HG03457 (cell line): Measurements from ENCODE around the gene SNRNP70.
"Not testable (repeated sequence)": the region's sequence is repeated elsewhere in the genome, so short reads cannot be mapped to it uniquely, and the experiment has no call there.

Experiments used
- ATAC-seq: cut with Tn5 transposase; IDR thresholded peaks from one replicate; pipeline ENCODE4 v1.9.1; 2021; ENCODE audit warnings: moderate number of reproducible peaks; ENCODE audit not compliant: unreplicated experiment

Gene SNRNP70

GRCh38 chr19:49141352-49141751 lies 56.1 kb downstream of the SNRNP70 start:
- no peak for ATAC-seq

DNA sequence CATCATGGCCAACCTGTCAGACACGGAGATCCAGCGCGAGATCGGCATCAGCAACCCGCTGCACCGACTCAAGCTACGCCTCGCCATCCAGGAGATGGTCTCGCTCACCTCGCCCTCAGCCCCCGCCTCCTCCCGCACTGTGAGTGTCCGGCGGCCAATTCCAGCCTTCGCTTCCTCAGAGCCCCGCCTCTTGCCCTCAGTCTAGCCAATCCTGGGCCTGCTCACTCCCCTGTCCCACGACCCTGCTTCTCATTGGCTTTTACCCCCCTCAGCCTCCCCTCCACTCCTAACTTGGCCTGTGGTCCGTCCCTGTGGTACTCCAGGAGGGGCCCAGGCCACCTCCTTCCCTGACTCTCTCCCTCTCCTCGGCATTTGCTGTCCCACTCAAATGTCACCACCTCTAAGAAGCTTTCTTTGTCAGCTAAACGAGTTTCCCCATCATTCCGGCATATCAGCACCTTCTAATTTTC lies 57.6 kb downstream of the SNRNP70 start:
- no peak for ATAC-seq

GRCh38 chr19:49145573-49146407 lies 60.5 kb downstream of the SNRNP70 start:
- no peak for ATAC-seq

GRCh38 chr19:49146408-49146770 lies 61.1 kb downstream of the SNRNP70 start:
- ATAC-seq: not testable (repeated sequence)

GRCh38 chr19:49148044-49148682 lies 62.9 kb downstream of the SNRNP70 start:
- no peak for ATAC-seq

DNA sequence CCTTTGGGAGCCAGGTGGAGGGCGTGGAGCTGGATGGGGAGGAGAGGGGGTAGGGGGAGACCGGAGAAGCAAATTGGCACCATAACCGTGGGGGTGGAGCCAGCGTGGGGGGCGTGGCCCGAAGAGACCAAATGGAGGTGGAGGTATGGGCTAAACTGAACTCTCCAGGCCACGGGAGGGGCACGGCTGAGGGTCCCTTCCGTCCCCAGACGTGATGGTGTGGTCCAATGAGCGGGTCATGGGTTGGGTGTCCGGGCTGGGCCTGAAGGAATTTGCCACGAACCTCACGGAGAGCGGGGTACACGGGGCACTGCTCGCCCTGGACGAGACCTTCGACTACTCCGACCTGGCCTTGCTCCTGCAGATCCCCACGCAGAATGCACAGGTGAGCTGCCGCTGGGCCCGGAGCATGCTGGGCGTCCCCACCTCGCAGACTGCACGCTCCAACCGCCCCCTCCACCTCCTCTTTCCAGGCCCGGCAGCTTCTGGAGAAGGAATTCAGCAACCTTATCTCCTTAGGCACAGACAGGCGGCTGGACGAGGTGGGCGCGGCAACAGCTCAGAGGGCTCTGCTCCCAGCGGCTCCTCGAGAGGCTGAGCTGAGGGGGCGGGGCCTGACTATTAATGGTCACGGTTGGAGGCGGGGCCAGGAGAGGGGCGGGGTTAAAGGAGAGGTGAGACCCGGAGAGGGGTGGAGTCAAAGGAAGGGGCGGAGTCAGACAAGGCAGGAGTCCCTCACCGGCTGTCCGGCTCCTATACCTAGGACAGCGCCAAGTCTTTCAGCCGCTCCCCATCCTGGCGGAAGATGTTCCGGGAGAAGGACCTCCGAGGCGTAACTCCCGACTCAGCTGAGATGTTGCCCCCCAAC lies 63.8 kb downstream of the SNRNP70 start:
- ATAC-seq: no peak

DNA sequence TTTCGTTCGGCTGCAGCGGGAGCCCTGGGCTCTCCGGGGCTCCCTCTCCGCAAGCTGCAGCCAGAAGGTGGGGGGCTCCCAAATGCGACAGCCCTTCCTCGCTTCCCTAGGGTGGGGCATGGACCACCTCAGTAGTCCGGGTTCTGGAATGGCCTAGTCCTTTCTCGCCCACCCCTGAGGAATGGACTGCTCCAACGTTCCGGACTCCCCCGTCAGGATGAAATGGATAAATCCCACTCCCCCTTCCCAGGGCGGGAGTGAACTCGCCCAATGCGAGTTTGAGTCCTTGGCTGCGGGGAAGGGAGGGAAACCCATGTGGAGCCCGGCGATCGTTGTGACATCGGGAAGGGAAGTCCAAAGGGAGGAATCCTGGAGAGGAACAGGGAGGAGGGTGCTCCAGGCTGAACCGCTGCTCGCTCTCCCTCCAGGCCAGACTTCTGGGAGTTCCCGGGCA lies 64.4 kb downstream of the SNRNP70 start:
- no peak for ATAC-seq

DNA sequence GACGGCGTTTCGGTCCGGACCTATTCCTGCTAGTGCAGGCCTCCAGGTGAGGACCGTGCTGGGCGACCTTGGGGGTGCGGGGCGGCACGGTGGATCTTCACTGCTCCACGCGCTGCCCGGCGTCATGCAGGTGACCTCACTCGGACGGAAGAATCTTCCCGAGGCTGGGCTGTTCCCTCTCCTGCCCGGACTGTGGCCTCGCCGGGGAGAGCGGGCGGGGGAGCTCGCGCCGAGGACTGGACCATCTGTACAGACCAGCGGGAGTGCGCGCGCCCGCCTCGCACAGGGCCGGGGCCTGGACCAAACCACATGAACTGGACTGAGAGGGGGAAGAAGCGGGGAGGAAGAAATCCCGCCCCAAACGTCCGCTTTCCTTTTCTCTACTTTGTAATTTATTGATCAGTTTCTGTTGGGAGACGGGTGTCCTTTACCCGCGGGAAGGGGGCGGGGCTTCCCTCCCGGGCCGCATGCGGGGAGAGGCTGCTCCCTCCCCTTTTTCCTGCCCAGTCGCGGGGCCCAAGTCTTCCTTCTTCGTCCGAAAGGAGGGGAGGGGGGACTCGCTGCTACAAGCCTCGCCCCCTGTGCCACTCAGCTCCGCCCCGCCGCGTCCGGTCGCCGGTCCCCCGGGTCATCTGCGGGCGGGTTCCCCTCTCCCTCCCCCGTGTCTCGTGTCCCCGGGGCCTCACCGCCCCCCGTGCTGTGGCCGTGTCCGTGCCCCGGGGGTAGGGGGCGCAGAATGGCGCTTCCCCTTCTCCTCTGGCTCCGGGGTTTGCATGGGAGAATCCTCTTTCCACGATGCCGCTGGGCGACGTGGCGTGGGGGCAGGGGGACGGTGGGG lies 65.1 kb downstream of the SNRNP70 start:
- no peak for ATAC-seq

DNA sequence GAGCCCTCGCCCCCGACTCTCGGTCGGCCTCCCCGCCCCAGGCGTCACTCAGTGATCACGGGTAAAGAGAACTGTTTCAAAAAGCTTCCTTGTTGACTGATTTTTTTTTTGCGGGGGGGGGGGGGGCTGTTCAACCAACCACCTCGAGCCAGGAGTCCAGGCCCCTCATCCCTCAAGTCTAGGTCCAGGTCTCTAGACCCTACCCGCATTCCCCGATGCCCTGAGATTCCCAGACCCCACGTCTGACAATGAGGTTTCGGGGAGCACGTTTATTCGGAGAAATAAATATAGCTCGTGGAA lies 65.6 kb downstream of the SNRNP70 start:
- ATAC-seq: no peak

GRCh38 chr19:49151267-49152118 lies 66.2 kb downstream of the SNRNP70 start:
- no peak for ATAC-seq

GRCh38 chr19:49152119-49152550 lies 66.9 kb downstream of the SNRNP70 start:
- ATAC-seq: no peak

DNA sequence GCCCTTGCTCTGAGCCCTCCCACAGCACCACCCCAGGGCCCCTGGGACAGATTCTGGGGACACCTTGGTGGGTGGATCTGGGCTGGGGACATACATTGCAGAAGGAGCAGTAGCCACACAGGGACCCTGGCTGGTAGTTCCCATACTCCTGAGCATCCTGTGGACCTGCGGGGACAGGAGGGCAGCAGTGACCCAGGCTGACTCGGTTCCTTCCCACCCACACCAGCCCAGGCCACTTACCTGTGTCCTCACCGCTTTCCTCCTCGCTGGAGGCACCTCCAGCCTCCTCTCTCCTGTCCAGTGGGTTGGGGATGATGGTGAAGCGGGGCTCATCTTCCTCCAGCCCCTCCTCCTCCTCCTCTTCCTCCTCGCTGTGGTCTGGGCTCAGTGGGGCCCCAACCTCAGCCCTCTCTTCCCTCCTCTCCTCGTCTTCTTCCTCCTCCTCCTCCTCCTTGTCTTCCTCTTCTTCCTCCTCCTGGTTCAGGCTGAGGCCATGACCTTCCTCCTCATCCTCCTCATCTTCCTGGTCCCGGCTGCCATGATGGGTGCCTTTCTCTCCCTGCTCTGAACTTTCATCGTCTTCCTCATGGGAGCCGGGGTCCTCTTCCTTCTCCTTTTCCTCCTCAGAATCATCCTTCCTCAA lies 68.0 kb downstream of the SNRNP70 start:
- no peak for ATAC-seq

DNA sequence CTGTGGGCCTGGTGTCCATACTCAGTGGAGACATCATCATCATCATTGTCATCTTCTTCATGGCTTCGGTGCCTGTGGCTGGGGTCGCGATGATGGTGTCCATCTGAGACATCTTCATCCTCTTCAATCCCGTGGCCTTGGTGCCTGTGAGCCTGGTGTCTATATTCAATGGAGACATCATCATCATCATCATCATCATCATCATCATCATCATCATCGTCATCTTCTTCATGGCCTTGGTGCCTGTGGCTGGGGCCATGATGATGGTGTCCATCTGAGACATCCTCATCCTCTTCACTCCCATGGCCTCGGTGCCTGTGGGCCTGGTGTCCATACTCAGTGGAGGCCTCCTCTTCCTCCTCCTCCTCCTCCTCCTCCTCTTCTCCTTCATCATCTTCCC lies 69.0 kb downstream of the SNRNP70 start:
- no peak for ATAC-seq

DNA sequence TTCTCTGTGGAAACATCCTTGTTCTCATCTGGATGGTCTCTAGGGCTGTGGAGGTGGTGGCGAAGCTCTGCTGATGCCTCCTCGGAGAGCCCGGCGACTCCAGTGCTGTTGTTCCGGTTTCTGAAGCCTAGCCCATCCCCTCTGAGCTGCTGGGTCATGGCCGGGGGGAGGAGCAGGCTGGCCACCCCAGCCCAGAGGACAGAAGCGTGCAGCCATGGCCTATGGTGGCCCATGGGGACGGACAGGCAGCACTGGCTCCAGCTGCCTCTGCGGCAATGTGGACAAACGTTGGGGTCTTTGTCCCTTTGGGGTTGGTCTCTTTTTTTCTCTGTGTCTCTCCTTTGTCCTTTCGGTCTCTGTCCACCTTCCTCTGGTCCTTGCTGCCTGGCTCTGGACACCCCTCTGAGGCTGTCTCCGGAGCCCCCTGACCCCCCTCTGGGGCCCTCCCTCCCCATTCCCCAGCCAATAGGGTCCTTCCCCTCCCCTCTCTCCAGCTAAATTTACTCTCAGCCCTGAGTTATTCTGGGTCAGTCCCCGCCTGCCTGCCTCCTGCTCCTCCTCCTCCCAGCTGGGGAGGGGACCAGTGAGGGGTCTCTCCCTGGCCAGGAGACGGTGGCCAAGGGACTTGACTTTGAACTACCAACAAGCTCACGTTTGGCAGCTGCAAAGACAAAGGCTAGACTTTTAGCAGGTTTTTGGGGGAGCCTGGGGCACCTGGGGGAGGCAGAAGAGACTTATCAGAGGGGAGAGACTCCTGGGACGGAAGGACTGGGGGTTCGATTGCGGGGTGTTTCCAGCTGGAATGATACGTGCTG lies 70.0 kb downstream of the SNRNP70 start, which contains the start of gene HRC:
Gene HRC (minus strand): TSS at position 392 of the 815 bp plus-strand sequence. CDS start 159 bp downstream, at position 233.
- no peak for ATAC-seq

- ATAC-seq: no peak
Measured at GRCh38 chr19:49155820-49156346, 70.6 kb downstream of the SNRNP70 start.

DNA sequence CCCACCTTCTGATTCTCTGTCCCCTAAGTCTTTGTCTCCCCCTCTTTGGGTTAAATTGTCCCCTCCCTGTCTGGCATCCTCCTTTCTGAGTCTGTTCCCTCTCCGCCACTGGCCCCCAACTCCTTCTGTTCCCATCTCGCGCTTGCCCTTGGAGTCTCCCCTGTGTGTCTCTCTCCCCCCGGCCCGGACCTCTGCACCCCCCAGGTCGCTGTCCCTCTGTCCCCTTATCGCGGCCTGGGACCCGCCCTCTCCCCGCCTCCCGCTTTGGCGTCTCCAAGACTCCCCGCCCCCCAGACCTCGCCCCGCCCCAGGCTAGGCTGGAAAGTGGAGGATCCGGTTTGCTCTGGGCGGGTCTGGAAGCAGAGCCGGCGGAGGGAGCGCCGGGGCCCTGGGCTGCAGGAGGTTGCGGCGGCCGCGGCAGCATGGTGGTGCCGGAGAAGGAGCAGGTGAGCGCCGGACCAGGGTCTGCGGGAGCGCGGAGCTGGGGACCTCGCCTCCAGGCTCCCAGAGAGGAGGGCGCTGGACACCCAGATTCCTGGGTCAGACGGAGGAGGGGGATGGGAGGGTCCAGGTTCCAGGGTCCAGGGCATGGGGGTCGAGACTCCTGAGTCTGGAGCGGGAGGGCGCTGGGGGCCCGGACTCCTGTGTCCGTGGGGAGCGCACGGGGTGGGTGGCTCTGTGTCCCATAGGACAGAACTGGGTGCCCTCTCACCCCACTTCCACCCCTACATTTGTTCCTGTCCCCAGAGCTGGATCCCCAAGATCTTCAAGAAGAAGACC lies 72.4 kb downstream of the SNRNP70 start, which contains the start of gene TRPM4:
Gene TRPM4 (plus strand): TSS at position 348 of the 780 bp plus-strand sequence. CDS start 75 bp downstream, at position 423.
- no peak for ATAC-seq
